Measurements from ENCODE around the gene RAD51B.

Gene RAD51B

GRCh38 chr14:68132563-68133121, 313.1 kb downstream of the RAD51B start:
- Histone ChIP-seq H3K36me3 (ENCODE audit: control insufficient read depth, insufficient read depth, low read length) (no peaks in the 10 kb centered on the region), H3K9ac (no peak overlapping the region), H3K4me3 (ENCODE audit: low read depth, low read length) (no peak overlapping the region), H2AFZ (no peak overlapping the region), H3K27ac (no peak overlapping the region), H3K27me3 (ENCODE audit: control insufficient read depth, insufficient read depth, low read length) (no peaks in the 10 kb centered on the region), H3K4me1 (peaks cover 1% of the 10 kb centered on the region), H3K4me2 (ENCODE audit: low read length) (no peak overlapping the region), H3K9me3 (ENCODE audit: control insufficient read depth, low read length) (no peaks in the 10 kb centered on the region), H3K79me2 (no peaks in the 10 kb centered on the region)
- no peak for TF ChIP-seq CTCF (IDR thresholded peaks at IDR 0.05)

GRCh38 chr14:68133856-68134255, 314.3 kb downstream of the RAD51B start:
- Histone ChIP-seq H3K27ac (no peak overlapping the region), H3K27me3 (ENCODE audit: control insufficient read depth, insufficient read depth, low read length) (no peaks in the 10 kb centered on the region), H3K4me3 (ENCODE audit: low read depth, low read length) (no peak overlapping the region), H3K4me2 (ENCODE audit: low read length) (no peak overlapping the region), H3K79me2 (no peaks in the 10 kb centered on the region), H3K9me3 (ENCODE audit: control insufficient read depth, low read length) (no peaks in the 10 kb centered on the region), H3K36me3 (ENCODE audit: control insufficient read depth, insufficient read depth, low read length) (no peaks in the 10 kb centered on the region), H3K4me1 (peaks cover 5% of the 10 kb centered on the region), H3K9ac (no peak overlapping the region), H2AFZ (no peak overlapping the region)
- no peak for TF ChIP-seq CTCF (IDR thresholded peaks at IDR 0.05)

- Histone ChIP-seq H3K4me1 (peaks cover 8% of the 10 kb centered on the region), H3K27ac (no peak overlapping the region), H3K9ac (no peak overlapping the region), H3K79me2 (no peaks in the 10 kb centered on the region), H3K27me3 (ENCODE audit: control insufficient read depth, insufficient read depth, low read length) (no peaks in the 10 kb centered on the region), H3K9me3 (ENCODE audit: control insufficient read depth, low read length) (no peaks in the 10 kb centered on the region), H3K4me3 (ENCODE audit: low read depth, low read length) (no peak overlapping the region), H3K36me3 (ENCODE audit: control insufficient read depth, insufficient read depth, low read length) (no peaks in the 10 kb centered on the region), H2AFZ (no peak overlapping the region), H3K4me2 (ENCODE audit: low read length) (no peak overlapping the region)
- no peak for TF ChIP-seq CTCF (IDR thresholded peaks at IDR 0.05)
Measured at GRCh38 chr14:68135028-68135427, 315.4 kb downstream of the RAD51B start.

GRCh38 chr14:68135566-68135965, 316.0 kb downstream of the RAD51B start:
- no peaks in the 10 kb centered on the region for H3K79me2 ChIP-seq
- no peak overlapping the region for H3K4me3 ChIP-seq (ENCODE audit: low read depth, low read length)
- H3K27me3 ChIP-seq (ENCODE audit: control insufficient read depth, insufficient read depth, low read length): no peaks in the 10 kb centered on the region
- no peak overlapping the region for H3K27ac ChIP-seq
- H3K4me2 ChIP-seq (ENCODE audit: low read length): no peak overlapping the region
- no peak overlapping the region for H3K9ac ChIP-seq
- TF ChIP-seq CTCF (IDR thresholded peaks at IDR 0.05): no peak
- peaks cover 13% of the 10 kb centered on the region for H3K4me1 ChIP-seq
- no peak overlapping the region for H2AFZ ChIP-seq
- no peaks in the 10 kb centered on the region for H3K9me3 ChIP-seq (ENCODE audit: control insufficient read depth, low read length)
- H3K36me3 ChIP-seq (ENCODE audit: control insufficient read depth, insufficient read depth, low read length): no peaks in the 10 kb centered on the region

All from parathyroid adenoma (tissue), 2 donors.